ENCODE data around the gene ANKRD29.

The ANKRD29 gene

DNA sequence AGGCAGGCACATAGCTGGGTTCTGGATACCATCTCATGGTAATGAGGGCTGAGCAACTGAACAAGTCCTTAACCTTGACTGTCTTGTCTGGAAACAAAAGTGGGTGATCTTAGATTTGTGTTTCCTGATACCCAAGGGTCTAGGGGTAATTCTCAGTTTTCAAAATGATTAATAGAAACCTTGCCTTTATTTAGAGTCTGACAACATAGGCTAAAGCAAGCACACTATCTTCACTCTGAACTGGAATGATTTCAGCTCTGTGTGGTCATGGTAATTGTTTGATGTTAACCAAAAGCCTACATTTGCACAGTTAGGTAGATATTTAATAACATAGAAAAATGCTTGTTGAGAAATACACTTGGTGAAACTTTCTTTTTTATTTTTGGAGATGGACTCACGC lies 19.8 kb upstream of the ANKRD29 start:
- H4K20me1 ChIP-seq (ENCODE audit: insufficient read depth, low read length, poor library complexity, severe bottlenecking) = no peaks in the 10 kb centered on the region
- H3K4me1 ChIP-seq (ENCODE audit: insufficient read depth, low read length, poor library complexity, severe bottlenecking) = no peaks in the 10 kb centered on the region
- no peaks in the 10 kb centered on the region for H3K9me3 ChIP-seq (ENCODE audit: insufficient read depth, low read depth, low read length)
- no peaks in the 10 kb centered on the region for H3K36me3 ChIP-seq (ENCODE audit: insufficient read depth, low read length)
- no peak overlapping the region for H3K4me3 ChIP-seq (ENCODE audit: low read length, poor library complexity, severe bottlenecking)
- no peak overlapping the region for H3K4me2 ChIP-seq (ENCODE audit: low read depth, low read length, poor library complexity, severe bottlenecking)
- no peak overlapping the region for H3K9ac ChIP-seq (ENCODE audit: low read depth, low read length, poor library complexity, severe bottlenecking)
- H3F3A ChIP-seq (ENCODE audit: low read depth) = no peaks in the 10 kb centered on the region
- no peaks in the 10 kb centered on the region for H3K27me3 ChIP-seq (ENCODE audit: insufficient read depth, low read length, poor library complexity, severe bottlenecking)
- H3K9me2 ChIP-seq (replicated peaks; ENCODE audit: low read depth, low read length) = no peaks in the 10 kb centered on the region
- no peak overlapping the region for H2AFZ ChIP-seq (ENCODE audit: low read length)
- no peak for TF ChIP-seq EZH2phosphoT487 (IDR thresholded peaks at IDR 0.05; ENCODE audit: borderline replicate concordance)
- TF ChIP-seq, protein P1, sequence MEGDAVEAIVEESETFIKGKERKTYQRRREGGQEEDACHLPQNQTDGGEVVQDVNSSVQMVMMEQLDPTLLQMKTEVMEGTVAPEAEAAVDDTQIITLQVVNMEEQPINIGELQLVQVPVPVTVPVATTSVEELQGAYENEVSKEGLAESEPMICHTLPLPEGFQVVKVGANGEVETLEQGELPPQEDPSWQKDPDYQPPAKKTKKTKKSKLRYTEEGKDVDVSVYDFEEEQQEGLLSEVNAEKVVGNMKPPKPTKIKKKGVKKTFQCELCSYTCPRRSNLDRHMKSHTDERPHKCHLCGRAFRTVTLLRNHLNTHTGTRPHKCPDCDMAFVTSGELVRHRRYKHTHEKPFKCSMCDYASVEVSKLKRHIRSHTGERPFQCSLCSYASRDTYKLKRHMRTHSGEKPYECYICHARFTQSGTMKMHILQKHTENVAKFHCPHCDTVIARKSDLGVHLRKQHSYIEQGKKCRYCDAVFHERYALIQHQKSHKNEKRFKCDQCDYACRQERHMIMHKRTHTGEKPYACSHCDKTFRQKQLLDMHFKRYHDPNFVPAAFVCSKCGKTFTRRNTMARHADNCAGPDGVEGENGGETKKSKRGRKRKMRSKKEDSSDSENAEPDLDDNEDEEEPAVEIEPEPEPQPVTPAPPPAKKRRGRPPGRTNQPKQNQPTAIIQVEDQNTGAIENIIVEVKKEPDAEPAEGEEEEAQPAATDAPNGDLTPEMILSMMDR (conservative IDR thresholded peaks at IDR 0.05; ENCODE audit: low read length) = no peak
- H3K79me2 ChIP-seq (ENCODE audit: insufficient read depth, low read length) = no peaks in the 10 kb centered on the region

DNA sequence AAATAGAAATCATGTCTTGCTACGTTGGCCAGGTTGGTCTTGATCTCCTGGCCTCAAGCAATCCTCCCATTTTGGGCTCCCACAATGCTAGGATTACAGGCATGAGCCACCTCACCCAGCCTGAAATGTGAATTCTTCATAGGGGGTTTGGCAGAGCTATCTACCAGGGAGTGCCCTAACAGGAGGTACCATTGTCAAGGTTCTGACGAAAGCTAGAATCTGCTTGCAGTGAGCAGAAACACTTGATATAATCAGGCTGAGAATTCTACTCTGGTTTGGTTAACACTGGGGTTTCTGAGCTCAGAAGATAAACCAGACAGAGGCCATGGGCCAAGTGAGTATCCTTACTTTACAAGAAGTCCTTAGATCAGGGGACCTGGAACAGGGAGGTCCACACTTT lies 19.3 kb upstream of the ANKRD29 start:
- H3K4me2 ChIP-seq (ENCODE audit: low read depth, low read length, poor library complexity, severe bottlenecking) = no peak overlapping the region

DNA sequence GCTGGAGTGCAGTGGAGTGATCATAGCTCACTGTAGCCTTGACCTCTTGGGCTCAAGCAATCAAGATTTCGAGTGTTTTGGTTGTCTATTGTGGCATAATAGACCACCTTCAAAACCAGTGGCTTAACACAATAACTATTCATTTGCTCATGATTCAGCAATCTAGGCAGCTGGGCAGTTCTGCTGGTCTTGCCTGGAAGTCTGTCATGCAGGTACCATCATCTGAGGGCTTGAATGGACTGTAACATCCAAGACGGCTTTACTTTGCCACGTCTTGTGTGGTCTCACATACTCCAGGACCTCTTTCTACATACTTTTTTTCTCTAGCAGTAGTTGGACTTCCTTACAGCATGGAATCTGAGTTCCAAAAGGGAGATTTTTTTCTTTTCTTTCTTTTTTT lies 13.2 kb upstream of the ANKRD29 start:
- Histone ChIP-seq H3K4me1 (ENCODE audit: insufficient read depth, low read length, poor library complexity, severe bottlenecking) (peaks cover 7% of the 10 kb centered on the region), H3K9me3 (ENCODE audit: insufficient read depth, low read depth, low read length) (no peaks in the 10 kb centered on the region), H3K9me2 (replicated peaks; ENCODE audit: low read depth, low read length) (no peaks in the 10 kb centered on the region), H2AFZ (ENCODE audit: low read length) (no peak overlapping the region), H3K4me2 (ENCODE audit: low read depth, low read length, poor library complexity, severe bottlenecking) (no peak overlapping the region), H3K79me2 (ENCODE audit: insufficient read depth, low read length) (no peaks in the 10 kb centered on the region), H3F3A (ENCODE audit: low read depth) (no peaks in the 10 kb centered on the region), H4K20me1 (ENCODE audit: insufficient read depth, low read length, poor library complexity, severe bottlenecking) (no peaks in the 10 kb centered on the region), H3K4me3 (ENCODE audit: low read length, poor library complexity, severe bottlenecking) (no peak overlapping the region), H3K9ac (ENCODE audit: low read depth, low read length, poor library complexity, severe bottlenecking) (no peak overlapping the region), H3K27me3 (ENCODE audit: insufficient read depth, low read length, poor library complexity, severe bottlenecking) (no peaks in the 10 kb centered on the region), H3K36me3 (ENCODE audit: insufficient read depth, low read length) (no peaks in the 10 kb centered on the region)
- TF ChIP-seq, protein P1 (conservative IDR thresholded peaks at IDR 0.05; ENCODE audit: low read length) = no peak
- no peak for TF ChIP-seq EZH2phosphoT487 (IDR thresholded peaks at IDR 0.05; ENCODE audit: borderline replicate concordance)

More for the DNA sequence above, 19.3 kb upstream of the ANKRD29 start:
- Histone ChIP-seq H3K36me3 (ENCODE audit: insufficient read depth, low read length) (no peaks in the 10 kb centered on the region), H3K9me2 (replicated peaks; ENCODE audit: low read depth, low read length) (no peaks in the 10 kb centered on the region), H3K4me1 (ENCODE audit: insufficient read depth, low read length, poor library complexity, severe bottlenecking) (no peaks in the 10 kb centered on the region), H3K9ac (ENCODE audit: low read depth, low read length, poor library complexity, severe bottlenecking) (no peak overlapping the region), H3F3A (ENCODE audit: low read depth) (no peaks in the 10 kb centered on the region), H3K27me3 (ENCODE audit: insufficient read depth, low read length, poor library complexity, severe bottlenecking) (no peaks in the 10 kb centered on the region), H3K79me2 (ENCODE audit: insufficient read depth, low read length) (no peaks in the 10 kb centered on the region), H4K20me1 (ENCODE audit: insufficient read depth, low read length, poor library complexity, severe bottlenecking) (no peaks in the 10 kb centered on the region), H3K9me3 (ENCODE audit: insufficient read depth, low read depth, low read length) (no peaks in the 10 kb centered on the region), H3K4me3 (ENCODE audit: low read length, poor library complexity, severe bottlenecking) (no peak overlapping the region), H2AFZ (ENCODE audit: low read length) (no peak overlapping the region)
- TF ChIP-seq EZH2phosphoT487 (IDR thresholded peaks at IDR 0.05; ENCODE audit: borderline replicate concordance) = no peak
- TF ChIP-seq, protein P1 (conservative IDR thresholded peaks at IDR 0.05; ENCODE audit: low read length) = no peak

All from Loucy (cell line).